LHCN-M2 (cell line): Measurements from ENCODE around the gene SLC40A1. TPM values are rescaled to one million over a fixed set of nuclear protein-coding genes. Genes with fewer than 3 reads are reported as not detected.

Experiments
- DNase-seq: peaks from one replicate; pipeline ENCODE4 v3.0.0-alpha.2; 2012; ENCODE audit warnings: low read depth
- total RNA-seq: library from RNA; depleted of rRNA; stranded (reverse); fragments of >200 nt; gene quantifications from 2 replicates; pipeline ENCODE4 v1.2.3, GENCODE V29; 2014

The SLC40A1 gene
- total RNA-seq, 1 experiment from 2014 or later = 7.6 TPM

- DNase-seq = no peak
Observed at GRCh38 chr2:189599245-189599644, 18.7 kb upstream of the SLC40A1 start.

GRCh38 chr2:189595417-189595816 is 14.8 kb upstream of the SLC40A1 start:
- DNase-seq = no peak

GRCh38 chr2:189594305-189594704 is 13.7 kb upstream of the SLC40A1 start:
- DNase-seq = no peak

GRCh38 chr2:189593115-189593514 is 12.5 kb upstream of the SLC40A1 start:
- no peak for DNase-seq

- DNase-seq = no peak
Observed at GRCh38 chr2:189592353-189592984, 11.9 kb upstream of the SLC40A1 start.

- no peak for DNase-seq
Observed at GRCh38 chr2:189587780-189588179, 7.2 kb upstream of the SLC40A1 start.

GRCh38 chr2:189585226-189585756 is 4.7 kb upstream of the SLC40A1 start:
- no peak for DNase-seq

GRCh38 chr2:189584686-189585085 is 4.1 kb upstream of the SLC40A1 start:
- DNase-seq = no peak

GRCh38 chr2:189583227-189584198 is 2.9 kb upstream of the SLC40A1 start:
- DNase-seq = no peak

- no peak for DNase-seq
Observed at GRCh38 chr2:189582809-189583192, 2.2 kb upstream of the SLC40A1 start.

GRCh38 chr2:189582140-189582808 is 1.7 kb upstream of the SLC40A1 start:
- no peak for DNase-seq

- no peak for DNase-seq
Observed at GRCh38 chr2:189581354-189582139, 961 bp upstream of the SLC40A1 start.

GRCh38 chr2:189580241-189580651 is 340 bp downstream of the SLC40A1 start:
- peak; percentile 47 for DNase-seq

GRCh38 chr2:189579585-189580186 is 900 bp downstream of the SLC40A1 start:
- no peak for DNase-seq

GRCh38 chr2:189578272-189578950 is 2.2 kb downstream of the SLC40A1 start:
- no peak for DNase-seq

GRCh38 chr2:189577121-189577520 is 3.5 kb downstream of the SLC40A1 start:
- no peak for DNase-seq

- no peak for DNase-seq
Observed at GRCh38 chr2:189576396-189576795, 4.2 kb downstream of the SLC40A1 start.

- no peak for DNase-seq
Observed at GRCh38 chr2:189574793-189575475, 5.7 kb downstream of the SLC40A1 start.

GRCh38 chr2:189570570-189571031 is 10.0 kb downstream of the SLC40A1 start:
- DNase-seq = peak; percentile 79
